Ectodermal cell (in vitro differentiated cells): Measurements from ENCODE around the gene SLC25A33.
"Not testable (repeated sequence)": the region's sequence is repeated elsewhere in the genome, so short reads cannot be mapped to it uniquely, and the experiment has no call there.

Experiments used
- H3K27ac ChIP-seq: 2 replicates; pipeline ENCODE4 v1.7.0; 2013; ENCODE audit warnings: mild to moderate bottlenecking, low read depth, low read length; ENCODE audit not compliant: insufficient read depth, poor library complexity, severe bottlenecking
- H3K27me3 ChIP-seq: 2 replicates; pipeline ENCODE4 v1.7.0; 2013; ENCODE audit warnings: mild to moderate bottlenecking, low read length; ENCODE audit not compliant: insufficient read depth, control insufficient read depth, poor library complexity, severe bottlenecking
- H3K36me3 ChIP-seq: one replicate; pipeline ENCODE4 v1.7.0; 2013; ENCODE audit warnings: low read length; ENCODE audit not compliant: control insufficient read depth, insufficient read depth
- H3K4me1 ChIP-seq: one replicate; pipeline ENCODE4 v1.7.0; 2013; ENCODE audit warnings: low read length; ENCODE audit not compliant: control insufficient read depth, insufficient read depth
- H3K4me3 ChIP-seq: 2 replicates; pipeline ENCODE4 v1.7.0; 2013; ENCODE audit warnings: low read depth, low read length, control low read depth; ENCODE audit not compliant: insufficient read depth
- H3K9me3 ChIP-seq: 2 replicates; pipeline ENCODE4 v1.7.0; 2013; ENCODE audit warnings: mild to moderate bottlenecking, low read length, moderate library complexity; ENCODE audit not compliant: control insufficient read depth
- WGBS, 2 experiments: methylation state at CpG; one replicate each; pipeline ENCODE4 v1.1.7; 2013; ENCODE audit warnings: missing lambda C conversion rate in 2 of 2; 5-methylcytosine and 5-hydroxymethylcytosine counted together

Gene SLC25A33

DNA sequence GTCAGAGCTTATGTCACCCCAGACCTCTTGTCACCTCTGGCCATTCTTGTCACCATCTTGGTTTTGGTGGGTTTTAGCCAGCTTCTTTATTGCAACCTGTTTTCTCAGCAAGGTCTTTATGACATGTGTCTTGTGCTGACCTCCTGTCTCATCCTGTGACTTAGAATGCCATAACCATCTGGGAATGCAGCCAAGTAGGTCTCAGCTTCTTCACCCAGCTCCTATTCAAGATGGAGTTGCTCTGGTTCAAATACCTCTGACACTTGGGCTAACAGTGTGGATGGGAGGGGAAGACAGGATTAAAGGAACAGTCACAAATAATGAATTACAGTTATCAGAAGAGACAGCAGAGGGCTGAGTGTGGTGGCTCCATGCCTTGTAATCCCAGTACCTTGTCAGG, 81.8 kb downstream of the SLC25A33 start:
- no peaks in the 10 kb centered on the region for H3K27me3 ChIP-seq
- no peaks in the 10 kb centered on the region for H3K36me3 ChIP-seq
- no peak overlapping the region for H3K27ac ChIP-seq
- H3K9me3 ChIP-seq, result no peaks in the 10 kb centered on the region
- no peaks in the 10 kb centered on the region for H3K4me1 ChIP-seq
- H3K4me3 ChIP-seq, result no peak overlapping the region

DNA sequence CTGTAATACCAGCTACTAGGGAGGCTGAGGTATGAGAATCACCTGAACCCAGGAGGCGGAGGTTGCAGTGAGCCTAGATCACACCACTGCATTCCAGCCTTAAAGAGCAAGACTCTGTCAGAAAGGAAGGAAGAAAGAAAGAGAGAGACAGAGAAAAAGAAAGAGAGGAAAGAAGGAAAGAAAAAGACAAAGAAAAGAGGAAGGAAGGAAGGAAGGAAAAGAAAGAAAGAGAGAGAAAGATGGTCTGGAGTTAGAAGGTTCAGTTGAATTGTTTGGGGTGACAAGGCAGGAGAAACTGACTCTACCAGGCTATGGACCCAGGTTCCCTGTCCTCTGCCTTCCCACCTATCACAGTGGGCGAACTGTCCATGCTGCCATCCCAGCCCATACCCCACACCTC, 84.8 kb downstream of the SLC25A33 start:
- Histone ChIP-seq H3K9me3 (no peaks in the 10 kb centered on the region), H3K4me3 (no peak overlapping the region), H3K4me1 (no peaks in the 10 kb centered on the region), H3K27me3 (peaks cover 10% of the 10 kb centered on the region), H3K27ac (no peak overlapping the region), H3K36me3 (no peaks in the 10 kb centered on the region)
- WGBS, 2 experiments, result 88 to 89% methylated on average over 2 of the region's 2 CpGs

DNA sequence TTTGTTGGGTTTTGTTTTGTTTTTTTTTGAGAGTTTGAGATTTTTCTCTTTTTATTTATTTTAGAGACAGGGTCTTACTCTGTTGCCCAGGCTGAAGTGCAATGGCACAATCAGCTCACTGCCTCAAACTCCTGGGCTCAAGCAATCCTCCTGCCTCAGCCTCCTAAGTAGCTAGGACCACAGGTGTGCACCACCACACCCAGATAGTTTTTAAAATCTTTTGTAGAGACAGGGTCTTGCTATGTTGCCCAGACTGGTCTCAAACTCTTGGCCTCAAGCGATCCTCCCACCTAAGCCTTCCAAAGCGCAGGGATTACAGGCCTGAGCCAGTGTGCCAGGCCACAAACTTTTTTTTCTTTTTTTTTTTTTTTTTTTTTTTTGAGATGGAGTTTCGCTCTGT, 85.8 kb downstream of the SLC25A33 start:
- H3K9me3 ChIP-seq, H3K4me1 ChIP-seq, H3K4me3 ChIP-seq, H3K27me3 ChIP-seq, H3K27ac ChIP-seq, H3K36me3 ChIP-seq: not testable (repeated sequence)
- WGBS, 2 experiments, result 92 to 95% methylated on average over 3 of the region's 3 CpGs

DNA sequence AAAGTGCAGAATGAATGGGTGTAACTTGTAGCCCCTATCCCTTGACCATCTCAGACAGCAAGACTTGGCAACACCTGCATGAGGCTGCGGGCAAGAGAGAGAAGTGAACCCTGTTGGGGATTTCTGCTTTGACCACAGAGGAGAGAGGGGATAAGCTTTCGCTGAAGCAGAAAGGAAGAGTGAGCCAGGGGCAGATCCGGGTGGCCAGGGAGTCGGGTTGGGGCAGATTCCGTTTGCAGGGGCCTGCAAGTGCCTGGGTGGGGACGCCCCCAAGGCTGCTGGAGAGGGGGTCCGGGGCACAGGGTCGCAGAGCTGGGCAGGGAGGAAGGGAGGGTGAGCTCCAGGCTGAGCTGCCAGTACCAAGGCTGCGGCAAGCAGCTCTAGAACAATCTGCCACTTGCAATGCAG, 86.9 kb downstream of the SLC25A33 start:
- Histone ChIP-seq H3K9me3 (no peaks in the 10 kb centered on the region), H3K4me1 (no peaks in the 10 kb centered on the region), H3K36me3 (no peaks in the 10 kb centered on the region), H3K27ac (no peak overlapping the region), H3K4me3 (no peak overlapping the region), H3K27me3 (peaks cover 10% of the 10 kb centered on the region)
- 89 to 94% methylated on average over 9 of the region's 9 CpGs for WGBS, 2 experiments

DNA sequence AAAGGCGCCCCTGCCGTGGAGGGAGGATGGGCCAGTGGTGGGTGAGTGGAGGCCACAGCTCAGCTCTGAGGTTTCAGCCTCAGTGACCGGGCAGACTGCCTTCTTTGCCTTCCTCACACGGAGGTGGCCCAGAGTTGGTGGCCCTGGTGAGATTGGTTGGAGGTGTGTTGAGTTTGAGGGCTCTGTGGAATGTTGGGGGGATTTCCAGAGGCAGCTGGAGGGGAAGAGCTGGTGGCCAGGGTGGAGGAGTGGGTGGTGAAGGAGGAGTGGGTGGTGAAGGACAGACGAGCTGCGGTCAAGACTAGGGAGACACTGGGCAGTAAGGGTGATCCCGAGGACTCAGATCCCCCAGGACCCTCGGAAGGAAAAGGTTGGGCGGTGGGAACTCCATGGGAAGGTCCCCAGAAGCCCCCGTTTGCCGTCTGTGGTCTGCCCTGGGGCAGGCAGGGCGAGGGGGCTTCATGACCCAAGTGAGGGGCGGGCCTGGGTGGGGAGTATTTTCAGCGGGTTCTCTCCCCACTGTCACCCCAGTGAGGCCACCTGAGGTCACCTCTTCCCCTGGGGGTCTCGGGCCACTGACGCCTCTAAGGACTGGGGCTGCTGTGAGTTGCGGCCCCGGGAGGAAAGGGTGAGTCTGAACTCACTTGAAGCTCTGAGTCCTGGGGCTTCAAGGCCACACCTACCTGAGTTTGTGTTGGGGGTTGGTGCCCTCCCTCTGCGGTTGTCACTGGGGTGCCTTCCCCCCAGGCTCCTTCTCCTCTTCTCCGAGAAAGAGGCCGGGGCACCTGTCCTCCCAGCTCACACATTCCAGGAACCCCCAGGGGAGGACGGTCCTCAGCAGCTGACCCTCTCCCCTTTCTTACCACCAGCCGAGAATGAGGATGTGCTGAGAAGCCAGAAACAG, 89.5 kb downstream of the SLC25A33 start:
- H3K36me3 ChIP-seq, result no peaks in the 10 kb centered on the region
- H3K9me3 ChIP-seq, result no peaks in the 10 kb centered on the region
- H3K4me3 ChIP-seq, result no peak overlapping the region
- no peak overlapping the region for H3K27ac ChIP-seq
- peaks cover 10% of the 10 kb centered on the region for H3K27me3 ChIP-seq
- H3K4me1 ChIP-seq, result no peaks in the 10 kb centered on the region
- WGBS, 2 experiments, result 85 to 86% methylated on average over 23 of the region's 23 CpGs

DNA sequence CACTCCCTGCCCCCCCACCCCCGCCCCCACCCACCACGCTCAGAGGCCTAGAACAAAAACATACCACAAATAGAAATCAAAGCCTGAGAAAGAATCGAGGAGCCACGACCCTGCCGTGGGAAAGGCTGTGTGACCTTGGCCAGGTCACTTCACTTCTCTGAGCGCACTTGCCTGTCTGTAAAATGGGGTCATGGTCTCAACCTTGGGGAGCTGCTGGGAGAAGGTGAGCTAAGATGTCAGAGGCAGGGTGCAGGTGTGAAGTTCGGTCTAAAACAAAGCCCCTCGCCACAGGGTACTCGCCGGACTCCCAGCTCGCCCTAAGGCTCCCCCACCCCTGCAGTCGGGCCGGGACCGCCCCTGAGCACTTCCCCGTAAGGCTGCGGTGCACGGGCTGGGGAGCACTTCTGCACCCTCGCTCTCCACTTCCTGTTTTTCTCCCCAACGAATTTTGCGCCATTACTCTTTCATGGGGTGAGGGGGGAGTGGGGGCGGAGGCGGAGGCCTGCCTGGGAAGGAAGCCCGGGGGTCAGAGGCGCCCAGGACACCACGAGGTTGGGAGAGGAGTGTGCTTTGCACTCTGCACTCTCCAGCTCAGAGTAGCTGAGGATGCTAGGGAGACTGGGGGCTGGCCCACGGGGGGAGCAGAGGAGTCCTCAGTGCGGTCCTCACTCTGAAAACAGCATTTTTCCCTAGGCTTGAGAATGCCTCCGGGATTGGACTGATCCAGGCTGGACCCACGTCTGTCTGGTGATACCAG, 90.4 kb downstream of the SLC25A33 start:
- Histone ChIP-seq H3K36me3 (no peaks in the 10 kb centered on the region), H3K27ac (no peak overlapping the region), H3K27me3 (peaks cover 10% of the 10 kb centered on the region), H3K4me3 (no peak overlapping the region), H3K9me3 (no peaks in the 10 kb centered on the region), H3K4me1 (no peaks in the 10 kb centered on the region)
- WGBS, 2 experiments, result 79 to 83% methylated on average over 27 of the region's 29 CpGs

DNA sequence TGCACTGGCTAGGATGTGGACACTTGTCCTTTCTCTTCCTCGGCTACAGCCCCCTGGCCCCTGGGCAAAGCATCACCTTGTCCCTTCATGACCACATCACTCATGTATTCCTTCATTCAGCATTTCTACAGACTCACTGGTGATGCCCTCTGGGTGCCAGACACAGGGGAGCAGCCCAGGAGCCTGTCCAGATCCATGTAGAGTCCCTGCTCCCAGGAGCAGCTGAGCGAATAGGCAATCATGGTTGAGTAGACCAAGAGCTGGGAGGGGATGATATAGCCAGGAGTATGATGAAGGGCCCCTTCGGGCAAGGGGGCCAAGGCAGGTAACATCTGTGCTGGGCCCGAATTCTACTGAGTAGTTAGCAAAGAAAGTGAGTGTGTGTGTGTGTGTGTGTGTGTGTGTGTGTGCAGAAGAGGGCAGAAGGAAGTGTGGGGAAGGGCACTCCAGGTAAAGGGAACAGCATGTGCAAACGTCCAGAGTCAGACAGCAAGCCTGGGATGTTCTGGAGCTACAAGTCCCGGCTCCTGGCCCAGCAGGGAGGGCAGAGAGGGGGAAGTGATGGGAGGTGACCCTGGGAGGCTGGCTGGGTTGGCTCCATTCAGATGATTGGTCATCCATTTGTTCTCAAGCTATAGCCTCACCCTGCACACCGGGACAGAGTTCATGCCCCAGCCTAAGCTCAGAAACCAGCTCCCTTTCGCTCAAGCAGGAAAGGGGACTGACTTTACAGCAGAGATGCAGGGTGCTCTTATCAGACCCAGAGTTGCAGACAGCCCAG, 91.3 kb downstream of the SLC25A33 start:
- Histone ChIP-seq H3K4me3 (no peak overlapping the region), H3K4me1 (no peaks in the 10 kb centered on the region), H3K27me3 (peaks cover 10% of the 10 kb centered on the region), H3K27ac (no peak overlapping the region), H3K36me3 (no peaks in the 10 kb centered on the region), H3K9me3 (no peaks in the 10 kb centered on the region)
- WGBS, 2 experiments, result 84 to 90% methylated on average over 8 of the region's 8 CpGs

DNA sequence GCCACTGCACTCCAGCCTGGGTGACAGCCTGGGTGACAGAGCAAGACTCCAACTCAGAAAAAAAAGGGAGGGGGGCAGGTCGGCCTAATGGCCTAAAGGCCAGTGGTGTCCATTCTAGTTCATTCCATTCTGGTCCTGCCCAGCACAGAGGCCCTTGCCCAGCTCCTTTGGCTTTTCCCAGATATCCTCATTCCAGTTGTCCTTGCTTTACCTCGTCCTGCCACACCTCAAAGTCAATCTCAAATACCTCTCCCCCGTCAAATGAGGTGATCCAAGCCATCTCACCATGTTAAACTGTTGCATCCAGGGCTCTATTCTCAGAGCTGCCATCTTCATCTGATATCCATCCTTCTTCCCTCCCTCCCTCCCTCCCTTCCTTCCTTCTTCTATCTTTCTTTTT, 92.3 kb downstream of the SLC25A33 start:
- Histone ChIP-seq H3K9me3 (no peaks in the 10 kb centered on the region), H3K27ac (no peak overlapping the region), H3K36me3 (no peaks in the 10 kb centered on the region), H3K4me1 (no peaks in the 10 kb centered on the region), H3K27me3 (peaks cover 9% of the 10 kb centered on the region), H3K4me3 (no peak overlapping the region)
- 87 to 89% methylated on average over 3 of the region's 3 CpGs for WGBS, 2 experiments

DNA sequence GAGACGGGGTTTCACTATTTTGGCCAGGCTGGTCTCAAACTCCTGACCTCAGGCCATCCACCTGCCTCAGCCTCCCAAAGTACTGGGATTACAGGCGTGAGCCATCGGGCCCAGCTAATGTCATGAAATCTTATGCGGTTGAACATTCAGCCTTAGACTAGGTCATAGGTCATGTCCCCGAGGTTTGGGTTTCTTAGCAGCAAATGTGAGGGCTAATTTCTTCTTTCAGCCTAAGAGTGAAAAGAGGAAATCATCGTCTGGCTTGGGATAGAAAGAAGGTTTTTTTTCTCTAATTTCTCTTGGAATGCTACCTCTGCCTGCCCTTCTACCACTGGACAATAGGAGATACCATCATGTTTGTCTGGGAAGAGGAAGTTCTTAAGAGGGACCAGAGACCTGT, 94.2 kb downstream of the SLC25A33 start:
- Histone ChIP-seq H3K36me3 (no peaks in the 10 kb centered on the region), H3K27ac (no peak overlapping the region), H3K27me3 (no peaks in the 10 kb centered on the region), H3K4me3 (no peak overlapping the region), H3K9me3 (no peaks in the 10 kb centered on the region), H3K4me1 (no peaks in the 10 kb centered on the region)
- WGBS, 2 experiments, result 91 to 93% methylated on average over 6 of the region's 6 CpGs

DNA sequence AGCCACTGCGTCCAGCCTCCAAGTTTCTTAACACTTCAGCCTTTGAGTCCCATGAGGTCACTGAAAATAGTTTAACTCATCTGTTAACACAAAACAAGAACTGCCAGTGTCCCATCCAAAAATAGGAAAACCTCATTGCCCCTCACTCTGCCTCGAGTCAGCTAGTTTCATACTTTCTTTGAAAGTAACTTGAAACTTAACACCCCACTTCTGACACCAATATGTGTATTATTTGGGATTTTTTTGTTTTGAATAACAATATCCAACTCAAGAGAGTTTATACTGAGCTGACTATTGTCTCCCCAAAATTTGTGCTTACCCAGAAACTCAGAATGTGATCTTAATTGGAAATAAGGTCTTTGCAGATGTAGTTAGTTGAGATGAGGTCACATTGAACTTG, 95.3 kb downstream of the SLC25A33 start:
- Histone ChIP-seq H3K27me3 (no peaks in the 10 kb centered on the region), H3K4me1 (no peaks in the 10 kb centered on the region), H3K4me3 (no peak overlapping the region), H3K36me3 (no peaks in the 10 kb centered on the region), H3K9me3 (no peaks in the 10 kb centered on the region), H3K27ac (no peak overlapping the region)
- 90 to 99% methylated on average over 2 of the region's 2 CpGs for WGBS, 2 experiments
